Choroid plexus epithelial cell (primary cell): ENCODE data around the gene SELENOP.
"Not testable (repeated sequence)": the region's sequence is repeated elsewhere in the genome, so short reads cannot be mapped to it uniquely, and the experiment has no call there.

ENCODE experiments used
- DNase-seq: peaks from one replicate; pipeline ENCODE4 v3.0.0-alpha.2; 2010; ENCODE audit warnings: low read depth
- H3K4me3 ChIP-seq: 2 replicates; pipeline ENCODE4 v1.5.1; 2011; ENCODE audit warnings: low read depth, mild to moderate bottlenecking, control low read depth, low read length, moderate library complexity
- CTCF ChIP-seq: conservative IDR thresholded peaks from 2 replicates; pipeline ENCODE4 v1.5.1; 2011; ENCODE audit warnings: low read depth, mild to moderate bottlenecking, control low read depth, inconsistent platforms, low read length, moderate library complexity

The SELENOP gene

GRCh38 chr5:42826757-42827515 lies 15.2 kb upstream of the SELENOP start:
- H3K4me3 ChIP-seq, result no peak overlapping the region
- no peak for TF ChIP-seq CTCF
- no peak for DNase-seq

GRCh38 chr5:42825422-42826148 lies 13.9 kb upstream of the SELENOP start:
- TF ChIP-seq CTCF, result no peak
- DNase-seq, result no peak
- H3K4me3 ChIP-seq, result no peak overlapping the region

- no peak overlapping the region for H3K4me3 ChIP-seq
- no peak for DNase-seq
- TF ChIP-seq CTCF, result no peak
Observed at GRCh38 chr5:42824347-42824976, 12.8 kb upstream of the SELENOP start.

- H3K4me3 ChIP-seq, result no peak overlapping the region
- no peak for DNase-seq
- TF ChIP-seq CTCF, result no peak
Observed at GRCh38 chr5:42822548-42822947, 10.9 kb upstream of the SELENOP start.

- DNase-seq, result no peak
- no peak for TF ChIP-seq CTCF
- no peak overlapping the region for H3K4me3 ChIP-seq
Observed at GRCh38 chr5:42819745-42820144, 8.1 kb upstream of the SELENOP start.

GRCh38 chr5:42816546-42816945 lies 4.9 kb upstream of the SELENOP start:
- H3K4me3 ChIP-seq, DNase-seq: not testable (repeated sequence)

GRCh38 chr5:42813533-42813932 lies 1.8 kb upstream of the SELENOP start:
- no peak for DNase-seq
- TF ChIP-seq CTCF, result no peak
- H3K4me3 ChIP-seq, result no peak overlapping the region
